ENCODE results near the gene OGA.

Gene OGA

DNA sequence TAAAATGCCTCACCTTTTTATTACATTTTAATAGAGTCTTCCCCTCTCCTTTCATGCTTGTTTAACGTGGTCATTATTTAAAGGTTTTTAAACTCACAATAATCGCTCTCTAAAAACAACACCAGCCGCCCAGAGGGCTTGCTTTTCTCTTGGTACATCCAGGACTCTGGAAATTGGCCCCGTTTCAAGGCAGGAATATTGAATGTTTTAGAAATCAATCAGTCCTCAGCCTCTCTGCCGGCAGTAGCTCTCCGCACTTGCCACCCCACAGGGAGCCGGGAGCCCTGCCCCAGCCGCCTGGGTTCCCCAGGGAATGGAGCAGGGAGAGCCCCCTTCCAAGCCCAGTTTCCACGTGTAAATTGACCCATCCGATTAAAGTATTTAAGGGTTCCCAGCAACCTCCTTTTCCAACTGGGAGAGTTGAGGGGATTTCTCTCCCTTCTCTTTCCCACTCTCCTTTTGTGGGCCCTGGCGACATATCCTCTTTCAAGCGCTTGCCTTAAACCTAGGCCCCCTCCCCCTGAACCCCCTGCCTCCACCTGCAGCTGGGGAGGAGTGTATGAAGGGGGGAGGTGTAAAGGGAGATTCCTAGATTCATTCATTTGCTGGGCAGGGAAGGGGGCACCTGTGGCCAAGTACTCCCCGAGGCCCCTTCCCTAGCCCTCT, 44.2 kb downstream of the OGA start:
- no peak for DNase-seq

DNA sequence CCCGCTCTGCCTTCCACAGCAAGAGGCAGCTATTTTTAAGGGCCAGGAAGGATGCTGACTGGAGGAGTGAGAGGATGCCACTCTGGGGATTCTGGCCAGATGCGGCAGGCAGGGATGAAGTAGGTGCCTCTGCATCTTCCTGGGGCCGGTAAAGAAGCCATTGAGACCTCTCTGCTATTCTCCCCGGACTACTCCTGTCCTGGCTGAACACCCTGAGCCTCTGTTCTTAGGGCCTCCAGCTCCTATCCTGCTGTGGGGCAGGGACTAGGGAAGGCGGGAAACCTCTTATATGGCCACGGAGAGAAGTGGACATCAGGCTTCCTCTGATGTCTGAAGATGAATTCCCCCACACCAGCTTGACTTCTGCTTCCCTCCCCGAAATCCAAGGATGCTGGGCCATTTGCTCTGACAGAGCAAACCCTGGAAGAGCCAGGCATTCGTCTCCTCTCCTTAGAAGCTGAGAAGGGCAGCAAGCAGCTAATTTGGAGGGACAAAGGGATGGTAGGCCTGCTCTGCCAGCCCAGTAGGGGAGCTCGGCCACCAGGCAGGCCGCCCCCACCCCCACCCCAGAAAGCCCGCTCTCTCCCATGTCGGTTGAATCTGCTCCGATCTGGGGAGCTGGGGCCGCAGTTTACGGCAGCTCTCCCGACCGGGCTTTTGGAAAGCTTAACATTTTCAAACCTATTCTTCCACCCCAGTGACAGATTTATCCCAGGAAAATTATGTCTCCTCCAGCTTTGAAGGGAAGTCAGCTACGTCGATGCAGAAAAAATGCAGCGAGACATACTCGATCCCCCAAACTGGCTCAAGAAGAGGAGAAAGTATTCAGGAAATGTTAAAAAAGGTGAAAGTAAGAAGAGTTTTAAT, 45.1 kb downstream of the OGA start:
- DNase-seq, result no peak

DNA sequence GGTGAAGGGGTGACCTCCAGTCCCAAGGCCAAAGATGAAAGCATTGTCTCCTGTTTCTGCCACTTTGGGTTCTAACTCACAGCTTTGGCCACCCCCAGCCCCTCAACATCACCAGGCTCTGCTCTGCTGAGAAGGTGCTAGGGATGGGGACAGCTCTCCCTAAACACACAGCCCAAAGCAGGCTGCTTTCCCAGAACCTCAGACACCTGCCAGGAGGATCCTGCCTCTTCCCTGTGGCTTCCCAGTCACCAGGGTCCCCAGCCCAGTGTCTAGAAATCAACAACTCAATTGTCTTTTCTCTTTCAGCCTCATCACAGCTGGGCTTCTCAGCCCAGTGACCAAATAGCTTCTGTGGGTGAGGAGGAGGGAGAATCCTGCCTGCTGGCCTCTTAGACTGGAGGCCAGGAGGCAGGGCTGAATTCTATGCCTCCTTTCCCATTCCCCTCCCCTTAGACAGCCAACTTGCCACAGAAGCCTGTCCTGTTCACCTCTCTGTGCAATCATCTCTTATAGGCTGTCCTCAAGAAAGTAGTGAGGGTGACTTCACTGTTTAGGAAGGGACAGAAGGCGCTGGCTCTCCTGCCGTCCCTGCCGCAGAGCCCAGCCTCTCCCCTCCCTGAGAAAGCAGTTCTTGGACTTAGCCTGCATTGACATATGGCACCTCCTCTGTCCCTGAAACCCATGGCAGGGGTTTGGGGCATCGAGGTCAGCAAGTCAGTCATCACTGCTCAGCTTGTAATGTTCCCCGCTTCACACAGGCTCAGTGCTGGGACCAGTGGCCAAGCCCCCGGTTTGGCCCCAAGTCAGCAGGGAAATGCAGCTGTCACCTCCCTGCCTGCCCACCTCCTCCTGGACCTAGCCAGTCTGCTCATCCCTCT, 46.0 kb downstream of the OGA start:
- DNase-seq, result no peak

DNA sequence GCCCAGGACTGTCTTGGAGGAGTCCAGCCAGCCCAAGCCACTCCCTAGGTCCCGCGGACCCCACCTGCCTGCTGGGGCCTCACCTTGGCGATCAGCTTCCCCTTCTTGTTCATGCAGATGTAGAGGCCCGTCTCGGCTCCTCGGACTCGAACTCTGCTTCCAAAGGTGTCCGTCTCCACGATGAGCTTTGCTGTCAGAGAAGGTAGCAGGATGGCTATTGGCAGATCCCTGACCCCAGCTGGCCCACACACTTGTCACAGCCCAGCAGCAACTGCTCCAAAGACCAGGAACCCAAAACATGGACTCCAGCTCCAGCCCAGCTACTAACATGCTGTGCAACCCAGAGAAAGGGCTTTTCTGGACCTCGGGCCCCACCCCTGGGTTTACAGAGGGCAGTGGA, 46.9 kb downstream of the OGA start:
- no peak for DNase-seq

DNA sequence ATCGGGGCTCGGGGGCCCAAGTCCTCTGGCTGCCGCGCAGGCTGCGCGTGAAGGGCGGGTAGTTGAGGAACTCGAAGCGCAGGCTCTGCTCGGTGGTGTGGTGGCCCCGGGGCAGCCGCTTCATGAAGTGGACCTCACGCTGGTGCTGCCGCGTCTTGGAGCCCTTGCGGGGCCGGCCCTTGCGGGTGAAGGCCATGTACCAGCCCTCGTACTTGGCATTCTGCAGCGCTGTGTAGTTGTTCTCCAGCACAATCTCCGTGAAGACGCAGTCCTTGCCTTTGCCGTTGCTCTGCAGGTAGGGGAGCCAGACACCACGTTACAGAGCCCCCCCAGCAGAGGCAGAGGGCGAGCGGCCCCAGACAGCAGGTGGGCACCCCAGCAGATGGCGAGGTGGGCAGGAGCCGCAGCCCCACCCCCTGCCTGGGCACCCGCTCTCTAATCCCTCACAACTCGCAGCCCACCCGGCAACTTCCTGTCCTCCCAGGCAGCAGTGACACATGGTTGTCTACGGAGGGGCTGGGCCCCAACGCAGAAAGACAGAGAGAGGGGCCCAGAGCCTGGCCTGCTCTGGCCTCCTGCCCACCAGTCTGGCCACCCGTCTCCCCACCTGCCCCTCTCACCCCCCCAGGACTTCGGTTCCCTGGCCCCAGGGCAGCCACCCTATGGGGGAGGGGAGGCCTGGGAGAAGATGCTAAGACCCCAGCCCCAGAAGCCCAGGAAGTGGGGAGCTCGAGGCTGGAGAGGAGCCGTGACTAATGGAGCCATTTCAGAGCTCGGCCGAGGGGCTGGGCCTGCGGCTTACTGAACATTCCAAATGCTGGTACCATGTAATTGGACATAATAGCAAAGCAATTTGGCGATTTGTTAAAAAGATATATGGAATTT, 47.7 kb downstream of the OGA start:
- DNase-seq, result no peak

DNA sequence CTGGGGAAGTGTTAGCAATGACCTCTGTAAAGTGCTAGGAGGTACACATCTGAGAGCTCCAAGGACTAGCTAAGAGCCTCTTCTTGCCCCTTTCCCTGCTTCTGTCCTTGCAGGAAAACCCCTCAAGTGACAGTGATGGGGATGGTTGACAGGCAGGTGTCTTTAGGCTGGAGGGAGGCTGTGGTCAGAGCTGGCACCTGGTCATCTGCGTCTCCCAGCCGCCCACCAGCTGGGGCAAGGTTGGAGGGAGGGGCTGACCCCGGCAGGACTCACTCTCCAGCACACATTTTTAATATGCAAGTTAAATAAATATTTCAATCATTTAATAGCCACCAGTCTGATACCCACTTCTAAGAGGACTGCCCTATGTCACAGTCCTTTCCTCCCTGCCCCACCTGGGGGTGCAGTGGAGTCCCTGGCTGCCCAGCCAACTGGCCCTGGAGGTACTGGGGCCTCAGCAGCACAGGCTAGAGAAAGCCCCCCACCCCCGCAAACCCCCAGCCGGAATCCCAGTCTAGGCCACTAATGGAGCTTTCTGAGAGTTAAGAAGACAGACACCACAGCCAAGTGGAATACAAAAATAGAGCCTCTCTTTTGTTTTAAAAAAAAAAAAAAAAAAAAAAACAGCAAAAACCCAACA, 48.6 kb downstream of the OGA start:
- no peak for DNase-seq

DNA sequence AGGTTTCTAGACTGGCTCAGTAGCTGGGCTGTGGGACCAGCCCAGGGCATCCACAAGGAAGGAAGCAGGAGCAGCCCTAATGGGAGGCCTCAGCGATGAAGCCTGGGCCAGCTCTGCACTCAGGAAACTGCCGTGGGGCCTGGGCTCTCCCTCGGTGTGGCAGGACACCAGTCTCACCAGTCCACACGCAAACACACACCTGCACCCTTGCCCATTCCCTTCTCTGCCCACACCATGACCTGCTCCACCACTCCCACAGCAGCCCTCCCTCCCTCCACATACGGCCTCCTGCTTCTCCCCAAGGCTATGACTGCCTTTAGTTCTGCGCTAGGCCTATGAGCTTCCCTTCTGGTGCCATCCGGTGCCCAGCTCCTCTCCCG, 49.5 kb downstream of the OGA start:
- no peak for DNase-seq

DNA sequence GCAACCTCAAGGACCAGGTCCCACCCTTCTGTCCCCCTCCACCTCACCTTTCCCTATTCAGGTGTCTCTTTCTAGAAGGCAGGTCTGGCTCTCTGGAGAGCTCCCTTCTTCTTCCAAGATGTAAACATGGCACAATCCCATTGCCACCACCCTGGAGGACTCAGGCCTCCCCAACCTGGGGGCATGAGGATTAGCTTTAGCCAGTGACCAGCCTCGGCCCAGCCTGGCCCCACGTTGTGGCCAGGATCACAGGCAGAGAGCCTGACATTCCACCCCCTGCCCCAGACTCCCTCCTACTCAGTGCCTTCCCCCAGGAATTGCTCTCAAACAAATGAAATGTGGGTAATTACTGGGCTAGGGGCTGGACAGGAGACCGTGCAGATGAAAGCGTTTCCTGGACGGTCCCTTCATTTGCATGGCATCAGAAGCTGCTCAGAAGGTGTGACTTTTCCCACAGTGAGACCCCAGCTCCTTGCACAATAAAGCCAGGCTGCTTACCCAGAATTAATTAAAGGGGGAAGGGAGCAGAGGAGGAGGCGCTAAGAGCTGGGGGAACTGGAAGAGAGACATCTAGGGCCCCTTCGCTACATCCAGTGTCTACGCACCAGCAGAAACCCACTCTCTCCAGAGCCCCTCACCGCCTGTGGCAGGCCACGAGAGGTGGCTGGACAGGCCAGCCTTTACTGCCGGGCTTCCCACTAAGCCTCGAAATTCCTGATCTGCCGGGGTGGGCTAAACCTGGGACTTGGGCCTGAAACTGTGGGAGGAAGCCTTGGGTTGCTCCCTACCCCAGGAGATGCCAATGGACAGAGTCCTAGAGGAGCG, 50.1 kb downstream of the OGA start:
- DNase-seq, result no peak

DNA sequence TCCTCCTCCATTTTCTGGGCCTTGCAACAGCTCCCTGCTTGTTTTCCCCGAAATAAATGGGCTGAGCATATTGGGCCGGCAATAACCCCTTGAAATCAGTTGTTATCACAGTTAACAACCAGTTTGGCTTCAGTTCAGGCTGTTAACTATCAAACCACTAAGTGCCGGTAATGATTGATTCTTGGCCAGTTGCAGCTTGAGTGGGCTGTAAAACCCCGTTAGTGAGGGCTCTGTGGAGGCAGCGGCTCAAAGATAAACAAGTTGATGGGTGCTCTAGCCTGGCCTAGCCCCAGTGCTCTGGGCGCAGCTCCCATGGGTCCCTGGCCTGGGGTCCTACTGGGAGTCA, 50.7 kb downstream of the OGA start:
- DNase-seq, result no peak

DNA sequence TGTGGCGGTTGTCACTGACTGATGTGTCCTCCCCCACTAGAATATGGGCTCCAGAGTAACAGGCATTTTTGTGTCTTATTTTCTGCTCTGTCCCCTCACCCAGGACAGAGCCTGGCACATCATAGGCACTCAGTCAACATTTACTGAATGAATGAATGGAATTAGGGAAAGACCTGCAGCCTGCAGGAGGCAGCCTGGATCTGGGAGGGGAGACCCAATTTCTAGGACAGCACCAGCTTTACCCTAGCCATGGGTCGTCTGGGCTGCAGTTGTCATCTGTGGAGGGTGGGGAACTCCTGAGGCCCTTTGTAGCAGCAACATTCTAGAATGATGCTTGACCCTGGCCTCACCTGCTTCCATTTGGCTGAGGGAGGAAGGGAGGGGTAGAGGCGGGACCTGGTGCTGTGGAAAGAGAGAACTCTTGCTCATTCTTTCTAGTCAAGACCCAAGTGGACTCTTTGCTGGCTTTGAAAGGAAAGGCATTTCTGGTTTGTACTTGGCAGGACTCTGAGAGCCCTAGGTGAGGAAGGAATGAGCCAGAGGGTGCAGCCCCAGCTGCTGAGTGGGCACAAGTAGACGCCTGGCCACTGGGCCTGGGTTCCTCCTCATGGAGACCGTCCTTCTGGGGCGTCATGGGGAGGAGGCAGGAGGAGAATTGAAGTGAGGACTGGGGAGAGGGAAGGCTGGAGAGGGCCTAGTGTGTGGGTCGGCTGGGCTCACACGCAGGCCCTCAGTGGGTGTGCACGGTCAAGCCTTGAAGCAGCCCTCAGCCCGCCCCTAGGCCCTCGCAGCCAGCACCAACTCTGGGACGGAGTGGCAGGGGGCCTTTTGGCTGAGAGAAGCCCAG, 51.3 kb downstream of the OGA start:
- no peak for DNase-seq

DNA sequence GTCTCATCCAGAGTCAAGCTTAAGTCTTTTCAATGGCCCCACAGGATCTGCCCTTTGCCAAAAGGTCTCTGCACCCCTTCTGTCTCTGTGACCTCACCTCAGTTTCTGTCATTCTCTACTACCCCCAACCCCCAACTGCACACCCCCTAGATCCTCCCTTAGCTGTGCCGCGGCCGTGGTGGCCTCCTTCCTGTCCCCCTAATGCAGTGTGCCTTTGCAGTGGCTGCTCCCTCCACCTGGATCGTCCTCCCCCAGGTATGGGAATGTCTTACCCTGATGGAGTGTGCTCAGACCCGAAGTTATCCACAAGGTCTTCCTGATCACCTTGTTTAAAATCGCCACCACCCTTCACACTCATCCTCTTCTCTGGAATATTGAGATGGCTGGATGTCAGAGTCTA, 51.9 kb downstream of the OGA start:
- no peak for DNase-seq

DNA sequence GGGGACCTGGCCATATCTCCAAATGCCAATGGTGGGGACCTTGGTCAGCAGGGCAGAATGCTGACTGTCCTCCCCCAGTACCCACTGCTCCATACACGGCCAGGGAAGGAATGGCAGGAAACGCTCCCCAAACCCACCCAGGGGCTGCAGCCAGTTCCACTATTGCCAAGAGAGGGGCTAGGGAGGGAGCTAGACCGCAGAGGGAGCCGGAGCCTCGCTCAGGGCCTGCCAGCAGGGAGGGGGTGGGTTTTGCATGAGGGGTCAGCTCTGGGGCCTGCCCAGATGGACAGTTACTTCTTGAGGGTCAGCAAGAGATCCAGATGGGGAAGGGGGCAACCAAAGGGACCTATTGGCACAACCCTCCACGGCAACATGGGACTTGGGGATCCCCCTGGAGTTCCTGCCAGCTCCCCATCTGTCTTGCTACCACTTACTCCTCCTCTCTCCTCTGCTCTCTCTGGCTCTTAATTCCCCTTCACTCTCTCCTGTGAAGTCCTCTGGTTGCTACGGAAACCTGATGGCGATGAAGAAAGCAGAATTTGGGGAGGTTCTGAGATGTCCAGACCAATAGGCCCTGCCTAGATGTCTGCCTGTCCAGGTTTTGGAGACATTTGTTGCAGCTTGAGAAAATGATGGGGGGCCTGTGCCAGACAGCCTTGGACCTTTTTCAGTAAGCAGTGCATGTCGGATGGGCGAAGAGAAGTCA, 55.0 kb downstream of the OGA start:
- no peak for DNase-seq

DNA sequence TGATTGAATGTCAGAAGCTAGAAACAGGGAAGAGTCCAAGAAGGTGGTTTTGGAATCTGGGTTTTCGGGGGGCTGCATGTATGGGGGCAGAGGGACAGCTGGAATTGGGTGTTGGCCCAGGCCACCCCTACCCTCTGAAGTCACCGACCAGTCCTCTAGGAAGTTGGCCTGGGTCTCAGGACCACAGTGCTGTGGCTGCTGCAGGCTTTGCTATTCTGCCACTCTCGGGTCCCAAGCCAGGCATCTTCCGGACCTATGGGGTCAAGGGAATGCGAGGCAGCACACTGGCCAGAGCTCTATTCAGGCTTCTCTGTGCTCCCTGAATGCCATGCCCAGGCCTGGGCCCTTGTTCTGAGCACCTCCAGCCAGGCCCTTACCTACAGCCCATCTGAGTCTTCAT, 55.5 kb downstream of the OGA start:
- DNase-seq, result no peak

DNA sequence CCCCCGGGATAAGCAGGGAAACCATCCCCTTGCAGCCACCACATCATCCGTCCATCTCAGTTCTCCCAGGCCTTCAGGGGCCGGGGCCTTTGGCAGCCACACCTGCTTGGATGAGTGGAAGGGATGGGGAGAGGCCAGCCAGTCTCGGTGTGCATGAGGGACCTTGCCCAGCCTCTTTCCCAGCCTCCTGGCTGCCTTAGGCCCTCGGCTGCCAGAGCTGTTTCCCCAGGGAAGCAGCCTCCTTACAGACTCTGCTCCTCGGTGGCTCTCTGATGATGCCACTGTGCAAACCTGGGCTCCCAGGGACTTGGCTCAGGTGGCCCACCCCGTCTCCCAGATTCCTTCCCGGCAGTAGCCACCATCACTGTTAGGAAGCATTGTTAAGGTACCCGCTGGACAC, 57.0 kb downstream of the OGA start:
- DNase-seq, result no peak

DNA sequence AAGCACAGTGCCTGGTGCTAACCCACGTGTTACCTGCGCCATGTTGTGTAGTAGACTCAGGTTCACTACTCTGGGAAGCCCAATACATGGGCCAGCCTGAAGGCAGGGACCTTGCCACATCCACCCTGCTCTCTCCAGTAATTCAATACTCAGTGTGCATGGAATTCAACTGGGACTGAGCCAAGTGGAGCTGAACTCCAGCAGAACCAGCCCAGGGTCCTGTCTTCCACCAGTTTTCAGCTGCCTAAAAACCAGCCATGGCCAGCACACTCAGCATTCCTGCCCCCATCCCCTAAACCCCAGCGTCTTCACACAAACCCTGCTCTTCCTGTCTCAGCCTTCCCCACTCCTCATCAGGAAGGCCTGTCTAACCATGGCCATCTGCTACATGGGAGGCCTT, 57.7 kb downstream of the OGA start:
- DNase-seq, result no peak

DNA sequence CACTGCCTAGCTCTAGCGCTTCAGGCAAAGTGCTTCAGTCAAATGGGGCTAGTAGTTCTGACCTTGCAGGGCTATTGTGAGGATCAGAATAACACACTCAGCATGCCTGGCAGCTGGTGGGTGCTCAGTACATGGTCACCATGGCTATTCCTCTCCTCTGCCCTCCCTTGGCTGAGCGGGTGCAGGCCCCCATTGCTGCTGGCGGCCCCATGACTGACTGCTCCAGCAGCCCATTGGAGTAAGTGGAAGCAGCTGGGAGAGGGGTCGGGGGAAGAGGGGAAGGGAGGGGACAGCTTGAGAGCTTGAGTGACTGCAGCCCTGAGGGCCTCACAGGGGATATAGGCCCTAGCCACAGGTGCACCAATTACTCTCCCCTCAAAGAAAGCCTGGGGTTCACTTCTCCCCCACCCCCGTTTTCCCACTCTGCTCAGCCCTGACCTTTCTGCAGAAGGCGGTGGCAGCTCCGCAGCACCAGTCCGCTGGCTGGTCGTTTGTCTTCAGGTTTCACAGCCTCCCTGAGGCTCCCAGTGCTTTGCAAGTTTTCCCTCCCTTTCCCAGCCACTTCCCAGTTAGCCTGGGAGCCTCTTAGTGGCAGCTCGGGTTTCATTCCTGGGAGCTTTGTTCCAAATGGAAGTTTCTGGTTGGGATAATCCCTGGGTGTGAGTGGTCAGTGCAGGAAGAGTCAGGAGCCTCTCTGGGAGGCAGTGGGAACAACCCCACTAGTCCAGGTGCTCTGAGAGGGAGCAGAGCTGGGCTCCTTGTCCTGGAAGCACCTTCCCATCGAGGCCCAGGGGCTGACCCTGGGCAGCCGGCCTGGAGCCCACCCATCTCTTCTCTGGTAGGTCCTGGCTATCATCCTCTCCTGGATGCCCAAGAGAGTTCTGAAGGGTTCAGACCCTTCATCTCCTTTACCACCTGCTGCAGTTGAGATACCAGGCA, 58.7 kb downstream of the OGA start:
- no peak for DNase-seq

DNA sequence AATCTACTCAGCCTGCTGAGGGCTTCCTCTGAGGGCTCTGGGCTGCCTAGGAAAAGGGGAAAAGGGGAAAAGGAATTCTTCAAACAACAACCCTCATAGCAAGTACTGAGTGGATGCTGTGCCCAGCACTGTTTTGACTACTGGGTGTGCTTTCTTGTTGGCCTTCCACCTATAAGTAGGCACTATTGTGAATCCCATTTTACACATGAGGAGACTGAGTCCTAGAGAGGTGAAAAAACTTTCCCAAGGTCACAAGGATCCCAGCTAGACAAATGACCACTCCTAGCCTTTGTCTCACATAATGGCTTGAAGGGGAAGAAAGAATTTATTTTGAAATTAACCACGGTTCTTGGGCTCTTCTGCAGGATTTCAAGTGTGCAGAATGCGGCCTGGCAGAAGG, 59.4 kb downstream of the OGA start:
- no peak for DNase-seq

DNA sequence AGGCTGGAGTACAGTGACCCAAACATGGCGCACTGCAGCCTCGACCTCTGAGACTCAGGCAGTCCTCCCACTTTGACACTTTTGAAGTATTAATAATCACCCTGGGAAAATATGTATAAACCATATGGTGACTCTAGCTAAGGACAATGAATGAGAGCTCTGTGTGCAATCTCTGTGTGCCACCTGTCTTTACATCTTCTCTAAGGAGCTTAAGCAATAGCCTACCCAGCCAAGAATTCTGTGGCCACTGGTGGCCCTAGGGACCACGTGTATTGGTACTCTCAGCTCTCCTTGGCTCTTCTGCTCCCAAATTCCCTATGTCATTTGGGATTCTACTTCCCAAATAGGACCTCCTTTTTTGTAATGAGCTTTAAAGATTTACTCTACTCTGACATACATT, 66.0 kb downstream of the OGA start:
- DNase-seq, result no peak

Measured in NCI-H187 treated with DMSO at 0.1 percent for 48 hours (cell line).